ENCODE results near the gene IPCEF1.

Gene IPCEF1

GRCh38 chr6:154356690-154357089, at the start of gene IPCEF1:
TSS of gene IPCEF1 (minus strand) at chr6:154356803. CDS start at chr6:154265947, 90,856 bp downstream.
- DNase-seq = no peak

- no peak for DNase-seq
Observed at GRCh38 chr6:154406301-154406700, 49.7 kb upstream of the IPCEF1 start.

- DNase-seq = no peak
Observed at GRCh38 chr6:154404791-154405400, 48.3 kb upstream of the IPCEF1 start.

GRCh38 chr6:154403788-154404187, 47.2 kb upstream of the IPCEF1 start:
- DNase-seq = no peak

GRCh38 chr6:154402081-154402780, 45.6 kb upstream of the IPCEF1 start:
- DNase-seq = no peak

- no peak for DNase-seq
Observed at GRCh38 chr6:154399097-154399496, 42.5 kb upstream of the IPCEF1 start.

GRCh38 chr6:154397491-154398195, 41.0 kb upstream of the IPCEF1 start:
- DNase-seq = no peak

GRCh38 chr6:154395878-154396277, 39.3 kb upstream of the IPCEF1 start:
- no peak for DNase-seq

GRCh38 chr6:154395316-154395715, 38.7 kb upstream of the IPCEF1 start:
- no peak for DNase-seq

- DNase-seq = no peak
Observed at GRCh38 chr6:154394571-154394970, 38.0 kb upstream of the IPCEF1 start.

- DNase-seq = no peak
Observed at GRCh38 chr6:154390034-154390433, 33.4 kb upstream of the IPCEF1 start.

GRCh38 chr6:154388803-154389202, 32.2 kb upstream of the IPCEF1 start:
- DNase-seq = no peak

- DNase-seq = no peak
Observed at GRCh38 chr6:154386848-154387717, 30.5 kb upstream of the IPCEF1 start.

GRCh38 chr6:154384191-154384590, 27.6 kb upstream of the IPCEF1 start:
- DNase-seq = no peak

GRCh38 chr6:154383273-154383672, 26.7 kb upstream of the IPCEF1 start:
- DNase-seq = no peak

GRCh38 chr6:154382740-154383139, 26.1 kb upstream of the IPCEF1 start:
- DNase-seq = no peak

GRCh38 chr6:154381548-154381947, 24.9 kb upstream of the IPCEF1 start:
- no peak for DNase-seq

GRCh38 chr6:154380741-154381140, 24.1 kb upstream of the IPCEF1 start:
- DNase-seq = no peak

GRCh38 chr6:154379585-154379984, 23.0 kb upstream of the IPCEF1 start:
- DNase-seq = no peak

GRCh38 chr6:154378518-154378917, 21.9 kb upstream of the IPCEF1 start:
- DNase-seq = no peak

GRCh38 chr6:154377726-154378125, 21.1 kb upstream of the IPCEF1 start:
- DNase-seq = no peak

- DNase-seq = no peak
Observed at GRCh38 chr6:154373971-154374370, 17.4 kb upstream of the IPCEF1 start.

- DNase-seq = no peak
Observed at GRCh38 chr6:154371281-154371680, 14.7 kb upstream of the IPCEF1 start.
